Neural cell (in vitro differentiated cells): ENCODE measurements around the gene SMAD7. TPM values are rescaled to one million over a fixed set of nuclear protein-coding genes. Genes with fewer than 3 reads are reported as not detected.

Experiments used
- H2AFZ ChIP-seq: fragments of 200-600, 300-800 bp; sonication (generic), shearing (Covaris generic); 2 replicates; pipeline ENCODE4 v1.6.0; 2014; ENCODE audit warnings: low read depth, mild to moderate bottlenecking, antibody characterized with exemption, low read length, moderate library complexity
- H3F3A ChIP-seq: fragments of 200-600 bp; shearing (Covaris generic); 2 replicates; pipeline ENCODE4 v1.6.1; 2016; ENCODE audit warnings: mild to moderate bottlenecking, moderate library complexity, mixed read lengths, antibody characterized with exemption, low read length; ENCODE audit not compliant: insufficient read depth, poor library complexity, severe bottlenecking
- H3K27ac ChIP-seq: fragments of 200-600, 300-800 bp; sonication (generic), shearing (Covaris generic); 2 replicates; pipeline ENCODE4 v1.5.1; 2014; ENCODE audit warnings: mild to moderate bottlenecking, low read length, moderate library complexity
- H3K27me3 ChIP-seq: fragments of 300-800, 200-600 bp; sonication (generic), shearing (Covaris generic); 2 replicates; pipeline ENCODE4 v1.6.0; 2014; ENCODE audit warnings: mild to moderate bottlenecking, low read depth, low read length, moderate library complexity; ENCODE audit not compliant: insufficient read depth
- H3K36me3 ChIP-seq: fragments of 300-800, 200-600 bp; sonication (generic), shearing (Covaris generic); 2 replicates; pipeline ENCODE4 v1.5.1; 2014; ENCODE audit warnings: mild to moderate bottlenecking, antibody characterized with exemption, low read length, moderate library complexity; ENCODE audit not compliant: insufficient read depth
- H3K4me2 ChIP-seq: fragments of 300-800, 200-600 bp; sonication (generic), shearing (Covaris generic); 2 replicates; pipeline ENCODE4 v1.6.0; 2014; ENCODE audit warnings: mild to moderate bottlenecking, low read length
- H3K4me3 ChIP-seq: fragments of 300-800, 200-600 bp; sonication (generic), shearing (Covaris generic); 2 replicates; pipeline ENCODE4 v1.5.1; 2014; ENCODE audit warnings: mild to moderate bottlenecking, low read length, moderate library complexity
- H3K79me2 ChIP-seq: fragments of 200-600 bp; shearing (Covaris generic); replicated peaks from 2 replicates; pipeline ENCODE4 v1.6.0; 2014; ENCODE audit warnings: mild to moderate bottlenecking, low read length, moderate library complexity; ENCODE audit not compliant: insufficient read depth
- H3K9ac ChIP-seq: fragments of 300-800, 200-600 bp; sonication (generic), shearing (Covaris generic); 2 replicates; pipeline ENCODE4 v1.6.1; 2016; ENCODE audit warnings: mild to moderate bottlenecking, low read length, mixed read lengths
- H3K9me2 ChIP-seq: fragments of 200-600 bp; shearing (Covaris generic); 2 replicates; pipeline ENCODE4 v1.6.1; 2016; ENCODE audit warnings: mild to moderate bottlenecking, low read length, mixed read lengths; ENCODE audit not compliant: insufficient read depth
- H3K9me3 ChIP-seq: fragments of 200-600, 300-800 bp; sonication (generic), shearing (Covaris generic); 2 replicates; pipeline ENCODE4 v1.6.1; 2016; ENCODE audit warnings: mild to moderate bottlenecking, mixed run types, low read length, moderate library complexity, mixed read lengths
- H4K20me1 ChIP-seq: fragments of 200-600 bp; shearing (Covaris generic); 2 replicates; pipeline ENCODE4 v1.6.1; 2016; ENCODE audit warnings: mild to moderate bottlenecking, mixed run types; ENCODE audit not compliant: insufficient read depth
- EP300 ChIP-seq: fragments of 450-650 bp; conservative IDR thresholded peaks from 2 replicates; pipeline ENCODE4 v1.6.1; 2014; ENCODE audit warnings: antibody characterized with exemption, mild to moderate bottlenecking, moderate library complexity; ENCODE audit not compliant: poor library complexity, severe bottlenecking
- EZH2 ChIP-seq: fragments of 200-600, 300-800 bp; shearing (Covaris generic), sonication (generic); IDR thresholded peaks from 2 replicates; pipeline ENCODE4 v1.6.1; 2014; ENCODE audit warnings: antibody characterized with exemption, low read length, borderline replicate concordance, mild to moderate bottlenecking; ENCODE audit not compliant: insufficient read depth, poor library complexity, severe bottlenecking
- MXI1 ChIP-seq: fragments of 450-650 bp; conservative IDR thresholded peaks from 2 replicates; pipeline ENCODE4 v1.6.1; 2014; ENCODE audit warnings: antibody characterized with exemption, mild to moderate bottlenecking; ENCODE audit not compliant: poor library complexity, severe bottlenecking
- POLR2AphosphoS5 ChIP-seq: IDR thresholded peaks from 2 replicates; pipeline ENCODE4 v1.6.1; 2012
- RAD21 ChIP-seq: fragments of 450-650 bp; conservative IDR thresholded peaks from 2 replicates; pipeline ENCODE4 v1.6.1; 2014; ENCODE audit warnings: antibody characterized with exemption, mild to moderate bottlenecking, moderate library complexity
- SMC3 ChIP-seq: fragments of 450-650 bp; conservative IDR thresholded peaks from 2 replicates; pipeline ENCODE4 v1.6.1; 2014; ENCODE audit warnings: antibody characterized with exemption, mild to moderate bottlenecking, moderate library complexity; ENCODE audit not compliant: poor library complexity
- TAF1 ChIP-seq: IDR thresholded peaks from 2 replicates; pipeline ENCODE4 v1.6.1; 2012; ENCODE audit warnings: low read depth
- polyA plus RNA-seq: library from polyadenylated mRNA; depleted of rRNA; stranded (reverse); fragments of >200 nt; gene quantifications from 2 replicates; pipeline ENCODE4 v1.2.3, GENCODE V29; 2014
- TF ChIP-seq, protein P1 (sequence below): fragments of 450-650 bp; IDR thresholded peaks from 2 replicates; pipeline ENCODE4 v1.5.1; 2014; ENCODE audit warnings: antibody characterized with exemption, mild to moderate bottlenecking, moderate library complexity; ENCODE audit not compliant: poor library complexity, severe bottlenecking
- TF ChIP-seq, protein P2 (sequence below): IDR thresholded peaks from 2 replicates; pipeline ENCODE4 v1.6.1; 2012; ENCODE audit warnings: borderline replicate concordance

SMAD7 gene
- polyA plus RNA-seq, 1 donor from 2014 or later: 3.8 TPM

DNA sequence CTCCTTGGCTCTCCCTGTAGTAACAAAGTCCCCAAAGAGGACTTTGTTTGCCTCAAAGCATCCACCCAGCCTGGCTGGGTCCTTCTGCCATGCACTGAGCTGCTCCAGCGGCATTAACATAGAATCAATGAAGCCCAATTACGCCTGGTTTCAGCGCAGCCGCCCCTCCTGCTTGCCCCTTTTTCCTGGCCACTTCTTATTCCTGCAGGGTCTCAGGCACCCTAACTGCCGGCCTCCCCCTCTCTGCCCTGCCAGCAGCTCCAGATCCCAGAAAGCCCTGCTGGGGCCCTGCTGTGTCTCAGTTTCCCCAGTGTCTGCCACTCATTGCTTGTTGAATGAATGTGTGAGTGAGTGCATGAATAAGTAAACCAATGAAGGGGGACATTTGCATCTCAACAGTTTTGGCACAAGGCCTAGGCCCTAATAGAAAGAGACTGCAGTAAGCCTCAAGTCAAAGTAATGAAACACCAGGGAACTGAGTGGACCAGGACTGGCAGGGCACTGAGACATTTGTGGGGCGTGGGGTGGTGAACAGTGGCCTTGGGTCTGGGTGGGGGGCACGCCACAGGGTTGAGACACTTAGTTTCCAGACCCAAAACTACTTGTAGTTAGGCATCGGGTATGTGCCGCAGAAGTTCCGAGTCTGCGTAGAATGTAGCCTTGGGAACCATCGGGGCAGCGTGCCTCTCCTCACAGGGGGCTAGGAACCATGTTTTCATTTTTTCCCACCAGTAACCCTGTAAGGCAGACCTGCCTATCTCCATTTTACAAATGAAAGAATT is 60.6 kb downstream of the SMAD7 start:
- no peaks in the 10 kb centered on the region for H3K27me3 ChIP-seq
- TF ChIP-seq EP300 (no peak), POLR2AphosphoS5 (no peak)
- no peak overlapping the region for H2AFZ ChIP-seq
- no peaks in the 10 kb centered on the region for H3K9me2 ChIP-seq
- no peaks in the 10 kb centered on the region for H3F3A ChIP-seq
- no peak overlapping the region for H3K27ac ChIP-seq
- H3K4me3 ChIP-seq: no peak overlapping the region
- H3K9me3 ChIP-seq: no peaks in the 10 kb centered on the region
- no peaks in the 10 kb centered on the region for H4K20me1 ChIP-seq
- H3K9ac ChIP-seq: no peak overlapping the region
- no peaks in the 10 kb centered on the region for H3K79me2 ChIP-seq
- no peaks in the 10 kb centered on the region for H3K36me3 ChIP-seq
- no peak overlapping the region for H3K4me2 ChIP-seq

DNA sequence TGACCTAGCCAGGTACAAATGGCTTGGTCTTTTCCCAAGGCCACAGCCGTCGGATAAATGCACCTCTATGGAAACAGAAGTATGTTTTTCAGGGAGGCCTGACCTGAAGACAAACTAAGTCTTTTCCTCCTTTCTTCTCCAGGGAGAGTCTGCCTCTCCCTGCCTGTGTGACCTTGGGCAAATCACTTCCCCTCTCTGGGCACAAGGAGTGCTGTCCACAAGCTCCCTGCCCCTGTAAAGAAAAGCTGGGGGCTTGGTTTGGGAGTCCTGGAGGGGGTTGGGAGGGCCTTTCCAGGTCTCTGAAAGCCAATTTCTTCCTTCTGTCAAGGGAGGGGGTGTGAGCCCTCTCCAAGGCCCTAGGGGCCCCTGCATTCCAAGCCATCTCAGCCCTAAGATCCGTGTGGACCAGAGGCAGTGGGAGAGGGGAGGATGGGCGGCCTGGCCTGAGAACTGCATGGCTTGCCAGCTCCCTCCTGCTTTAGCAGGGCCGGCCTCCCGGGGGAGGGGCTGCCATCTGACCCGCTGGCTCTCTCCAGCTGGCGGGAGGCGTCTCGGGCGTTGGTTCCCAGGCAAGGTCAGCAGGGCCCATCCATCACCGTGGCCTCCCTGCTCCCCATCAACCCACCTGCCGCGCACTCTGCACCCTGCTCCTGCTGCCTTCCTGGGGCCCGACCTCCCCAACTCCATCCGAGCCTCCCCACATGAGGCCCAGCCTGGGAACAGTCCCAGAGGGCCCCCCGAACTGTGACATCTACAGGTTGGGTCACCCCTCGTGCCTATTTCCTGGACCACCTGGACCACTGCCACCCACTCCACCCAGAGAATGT is 61.4 kb downstream of the SMAD7 start:
- H3F3A ChIP-seq: no peaks in the 10 kb centered on the region
- H2AFZ ChIP-seq: no peak overlapping the region
- H3K4me3 ChIP-seq: no peak overlapping the region
- H3K79me2 ChIP-seq: no peaks in the 10 kb centered on the region
- TF ChIP-seq, protein P1, sequence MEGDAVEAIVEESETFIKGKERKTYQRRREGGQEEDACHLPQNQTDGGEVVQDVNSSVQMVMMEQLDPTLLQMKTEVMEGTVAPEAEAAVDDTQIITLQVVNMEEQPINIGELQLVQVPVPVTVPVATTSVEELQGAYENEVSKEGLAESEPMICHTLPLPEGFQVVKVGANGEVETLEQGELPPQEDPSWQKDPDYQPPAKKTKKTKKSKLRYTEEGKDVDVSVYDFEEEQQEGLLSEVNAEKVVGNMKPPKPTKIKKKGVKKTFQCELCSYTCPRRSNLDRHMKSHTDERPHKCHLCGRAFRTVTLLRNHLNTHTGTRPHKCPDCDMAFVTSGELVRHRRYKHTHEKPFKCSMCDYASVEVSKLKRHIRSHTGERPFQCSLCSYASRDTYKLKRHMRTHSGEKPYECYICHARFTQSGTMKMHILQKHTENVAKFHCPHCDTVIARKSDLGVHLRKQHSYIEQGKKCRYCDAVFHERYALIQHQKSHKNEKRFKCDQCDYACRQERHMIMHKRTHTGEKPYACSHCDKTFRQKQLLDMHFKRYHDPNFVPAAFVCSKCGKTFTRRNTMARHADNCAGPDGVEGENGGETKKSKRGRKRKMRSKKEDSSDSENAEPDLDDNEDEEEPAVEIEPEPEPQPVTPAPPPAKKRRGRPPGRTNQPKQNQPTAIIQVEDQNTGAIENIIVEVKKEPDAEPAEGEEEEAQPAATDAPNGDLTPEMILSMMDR: no peak
- no peak for TF ChIP-seq MXI1
- TF ChIP-seq EP300: no peak
- no peak for TF ChIP-seq EZH2
- no peak for TF ChIP-seq POLR2AphosphoS5
- TF ChIP-seq, protein P2, sequence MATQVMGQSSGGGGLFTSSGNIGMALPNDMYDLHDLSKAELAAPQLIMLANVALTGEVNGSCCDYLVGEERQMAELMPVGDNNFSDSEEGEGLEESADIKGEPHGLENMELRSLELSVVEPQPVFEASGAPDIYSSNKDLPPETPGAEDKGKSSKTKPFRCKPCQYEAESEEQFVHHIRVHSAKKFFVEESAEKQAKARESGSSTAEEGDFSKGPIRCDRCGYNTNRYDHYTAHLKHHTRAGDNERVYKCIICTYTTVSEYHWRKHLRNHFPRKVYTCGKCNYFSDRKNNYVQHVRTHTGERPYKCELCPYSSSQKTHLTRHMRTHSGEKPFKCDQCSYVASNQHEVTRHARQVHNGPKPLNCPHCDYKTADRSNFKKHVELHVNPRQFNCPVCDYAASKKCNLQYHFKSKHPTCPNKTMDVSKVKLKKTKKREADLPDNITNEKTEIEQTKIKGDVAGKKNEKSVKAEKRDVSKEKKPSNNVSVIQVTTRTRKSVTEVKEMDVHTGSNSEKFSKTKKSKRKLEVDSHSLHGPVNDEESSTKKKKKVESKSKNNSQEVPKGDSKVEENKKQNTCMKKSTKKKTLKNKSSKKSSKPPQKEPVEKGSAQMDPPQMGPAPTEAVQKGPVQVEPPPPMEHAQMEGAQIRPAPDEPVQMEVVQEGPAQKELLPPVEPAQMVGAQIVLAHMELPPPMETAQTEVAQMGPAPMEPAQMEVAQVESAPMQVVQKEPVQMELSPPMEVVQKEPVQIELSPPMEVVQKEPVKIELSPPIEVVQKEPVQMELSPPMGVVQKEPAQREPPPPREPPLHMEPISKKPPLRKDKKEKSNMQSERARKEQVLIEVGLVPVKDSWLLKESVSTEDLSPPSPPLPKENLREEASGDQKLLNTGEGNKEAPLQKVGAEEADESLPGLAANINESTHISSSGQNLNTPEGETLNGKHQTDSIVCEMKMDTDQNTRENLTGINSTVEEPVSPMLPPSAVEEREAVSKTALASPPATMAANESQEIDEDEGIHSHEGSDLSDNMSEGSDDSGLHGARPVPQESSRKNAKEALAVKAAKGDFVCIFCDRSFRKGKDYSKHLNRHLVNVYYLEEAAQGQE: no peak
- TF ChIP-seq TAF1: no peak
- no peak for TF ChIP-seq SMC3
- no peak for TF ChIP-seq RAD21
- H3K9me2 ChIP-seq: no peaks in the 10 kb centered on the region
- H4K20me1 ChIP-seq: no peaks in the 10 kb centered on the region
- no peak overlapping the region for H3K27ac ChIP-seq
- H3K9ac ChIP-seq: no peak overlapping the region
- H3K9me3 ChIP-seq: no peaks in the 10 kb centered on the region
- no peaks in the 10 kb centered on the region for H3K27me3 ChIP-seq
- no peaks in the 10 kb centered on the region for H3K36me3 ChIP-seq
- no peak overlapping the region for H3K4me2 ChIP-seq
